GM21528 (cell line): ENCODE data around the gene DBF4.
"Not testable (repeated sequence)": the region's sequence is repeated elsewhere in the genome, so short reads cannot be mapped to it uniquely, and the experiment has no call there.

Experiments used
- ATAC-seq: cut with Tn5 transposase; IDR thresholded peaks from one replicate; pipeline ENCODE4 v1.9.1; 2021; ENCODE audit warnings: mild to moderate bottlenecking, moderate library complexity; ENCODE audit not compliant: unreplicated experiment, low FRiP score

DBF4 gene

DNA sequence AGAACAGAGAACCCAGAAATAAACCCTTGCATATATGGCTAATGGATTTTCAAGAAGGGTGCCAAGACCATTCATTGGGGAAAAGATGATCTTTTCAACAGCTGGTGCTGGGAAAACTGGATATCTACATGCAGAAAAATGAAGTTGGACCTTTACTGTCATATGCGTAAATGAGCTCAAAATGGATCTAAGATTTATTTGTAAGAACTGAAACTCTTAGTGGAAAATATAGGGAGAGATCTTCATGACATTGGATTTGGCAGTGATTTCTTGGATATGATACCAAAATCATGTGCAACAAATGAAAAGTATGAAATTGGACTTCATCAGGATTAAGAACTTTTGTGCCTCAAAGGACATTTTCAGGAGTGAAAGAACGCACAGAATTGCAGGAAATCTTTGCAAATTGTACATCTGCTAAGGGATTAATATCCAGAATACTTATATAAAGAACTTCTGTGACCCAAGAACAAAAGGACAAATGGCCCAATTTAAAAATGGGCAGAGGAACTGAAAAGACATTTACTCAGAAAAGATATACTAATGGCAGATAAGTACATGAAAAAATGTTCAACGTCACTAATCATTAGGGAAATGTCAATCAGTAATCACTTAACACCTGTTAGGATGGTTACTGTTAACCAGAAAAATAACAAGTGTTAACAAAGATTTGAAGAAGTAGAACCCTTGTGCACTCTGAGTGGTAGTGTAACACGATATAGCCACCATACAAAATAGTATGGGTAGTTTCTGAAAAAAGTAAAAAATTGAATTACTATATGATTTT, 6.1 kb downstream of the DBF4 start:
- no peak for ATAC-seq

DNA sequence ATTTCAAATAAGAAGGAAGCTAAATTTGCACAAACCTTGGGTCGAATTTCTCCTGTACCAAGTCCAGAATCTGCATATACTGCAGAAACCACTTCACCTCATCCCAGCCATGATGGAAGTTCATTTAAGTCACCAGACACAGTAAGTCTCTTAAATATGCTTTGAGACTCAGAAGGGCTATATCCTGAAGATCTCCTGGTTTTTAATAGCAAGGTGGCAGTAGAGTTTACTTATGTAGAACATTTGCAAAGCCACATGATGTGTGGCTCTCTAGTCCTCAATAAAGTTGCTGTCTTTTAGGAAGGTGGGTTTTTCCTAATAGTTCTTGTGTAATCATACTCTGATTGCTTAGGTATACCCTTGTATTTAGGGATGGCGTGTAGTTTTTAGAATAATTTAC, 8.7 kb downstream of the DBF4 start:
- no peak for ATAC-seq

DNA sequence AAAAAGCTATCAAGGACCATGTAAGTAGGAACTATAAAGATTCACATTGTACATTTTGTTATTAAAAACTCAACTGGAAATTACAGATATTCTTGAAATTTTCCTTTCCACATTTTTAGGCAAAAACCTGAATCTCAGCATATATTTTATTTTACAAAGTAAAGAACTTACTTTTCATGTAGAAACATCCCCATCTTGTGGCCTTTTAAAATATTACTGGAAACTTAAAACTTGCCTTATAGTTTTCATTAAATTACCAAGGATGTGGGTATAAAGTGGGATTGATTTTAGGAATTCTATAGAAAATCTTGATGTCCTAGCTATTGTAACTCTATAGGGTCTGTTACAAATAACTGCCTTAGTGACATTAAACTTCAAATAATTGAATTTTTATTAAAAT, 10.6 kb downstream of the DBF4 start:
- no peak for ATAC-seq

DNA sequence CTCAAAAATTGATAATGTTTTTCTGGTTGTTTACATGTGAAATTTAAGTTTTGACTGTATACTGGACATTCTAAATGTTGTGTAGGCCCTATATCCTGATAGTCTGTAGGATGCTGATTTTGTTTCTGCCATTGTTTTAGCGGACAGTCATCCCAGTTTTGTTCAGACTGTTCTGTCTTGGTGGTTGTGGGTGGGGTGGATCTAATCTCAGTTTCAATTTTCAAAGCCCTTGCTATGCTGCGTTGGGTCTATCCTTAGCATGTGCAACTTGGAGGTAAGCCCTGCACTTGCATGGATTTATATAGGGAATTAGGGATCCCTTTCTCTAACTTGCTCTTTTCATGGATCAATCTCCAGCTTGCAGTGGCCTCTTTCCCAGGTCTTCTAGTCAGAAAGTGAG, 19.1 kb downstream of the DBF4 start:
- ATAC-seq = no peak

DNA sequence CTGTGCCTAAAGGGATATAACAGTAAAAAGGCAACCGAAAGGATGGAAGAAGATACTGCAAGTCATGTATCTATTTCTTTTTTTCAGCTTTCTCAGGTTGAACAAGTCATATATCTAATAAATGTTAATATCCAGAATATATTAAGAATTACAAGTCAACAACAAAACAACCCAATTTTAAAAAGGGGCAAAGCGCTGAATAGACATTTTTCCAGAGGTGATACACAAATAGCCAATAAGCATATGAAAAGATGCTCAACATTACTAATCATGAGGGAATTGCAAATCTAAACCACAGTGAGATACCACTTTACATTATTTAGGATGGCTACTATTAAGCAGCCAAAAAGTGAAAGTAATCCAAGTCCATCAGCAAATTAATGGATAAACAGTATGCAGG, 23.0 kb downstream of the DBF4 start:
- no peak for ATAC-seq

DNA sequence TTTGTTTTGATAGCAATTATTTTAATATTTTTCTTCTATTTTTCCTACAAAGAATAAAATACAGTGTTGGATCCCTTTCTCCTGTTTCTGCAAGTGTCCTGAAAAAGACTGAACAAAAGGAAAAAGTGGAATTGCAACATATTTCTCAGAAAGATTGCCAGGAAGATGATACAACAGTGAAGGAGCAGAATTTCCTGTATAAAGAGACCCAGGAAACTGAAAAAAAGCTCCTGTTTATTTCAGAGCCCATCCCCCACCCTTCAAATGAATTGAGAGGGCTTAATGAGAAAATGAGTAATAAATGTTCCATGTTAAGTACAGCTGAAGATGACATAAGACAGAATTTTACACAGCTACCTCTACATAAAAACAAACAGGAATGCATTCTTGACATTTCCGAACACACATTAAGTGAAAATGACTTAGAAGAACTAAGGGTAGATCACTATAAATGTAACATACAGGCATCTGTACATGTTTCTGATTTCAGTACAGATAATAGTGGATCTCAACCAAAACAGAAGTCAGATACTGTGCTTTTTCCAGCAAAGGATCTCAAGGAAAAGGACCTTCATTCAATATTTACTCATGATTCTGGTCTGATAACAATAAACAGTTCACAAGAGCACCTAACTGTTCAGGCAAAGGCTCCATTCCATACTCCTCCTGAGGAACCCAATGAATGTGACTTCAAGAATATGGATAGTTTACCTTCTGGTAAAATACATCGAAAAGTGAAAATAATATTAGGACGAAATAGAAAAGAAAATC, 31.0 kb downstream of the DBF4 start:
- ATAC-seq = not testable (repeated sequence)

DNA sequence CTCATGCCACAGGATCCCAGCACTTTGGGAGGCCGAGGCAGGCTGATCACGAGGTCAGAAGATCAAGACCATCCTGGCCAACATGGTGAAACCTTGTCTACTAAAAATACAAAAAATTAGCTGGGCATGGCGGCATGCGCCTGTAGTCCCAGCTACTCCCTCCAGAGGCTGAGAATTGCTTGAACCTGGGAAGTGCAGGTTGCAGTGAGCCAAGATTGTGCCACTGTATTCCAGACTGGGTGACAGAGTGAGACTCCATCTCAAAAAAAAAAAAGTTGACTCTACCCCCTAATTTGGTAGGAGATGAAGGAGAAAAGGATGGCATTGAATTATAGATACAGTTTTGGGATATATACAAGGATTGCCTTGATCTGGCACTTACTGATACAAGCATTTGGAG, 32.5 kb downstream of the DBF4 start:
- ATAC-seq = not testable (repeated sequence)

DNA sequence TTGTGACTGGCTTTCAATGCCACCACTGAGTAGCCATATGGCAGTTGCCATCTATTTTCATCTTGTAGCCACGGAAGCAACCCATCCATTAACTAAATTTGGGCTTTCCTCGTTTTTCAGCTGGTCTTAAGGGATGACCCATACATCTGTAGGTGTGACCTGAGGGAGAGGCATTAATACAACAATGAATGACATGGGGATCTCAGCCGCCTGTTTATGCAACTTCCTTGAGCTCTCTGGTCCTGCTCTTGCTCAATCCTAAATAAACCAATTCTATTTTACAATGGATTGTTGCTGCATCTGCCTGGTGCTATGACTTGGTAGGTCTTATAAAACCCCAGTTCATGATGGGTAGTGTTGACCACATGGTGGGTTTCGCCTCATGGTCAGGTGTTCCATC, 35.8 kb downstream of the DBF4 start:
- no peak for ATAC-seq

DNA sequence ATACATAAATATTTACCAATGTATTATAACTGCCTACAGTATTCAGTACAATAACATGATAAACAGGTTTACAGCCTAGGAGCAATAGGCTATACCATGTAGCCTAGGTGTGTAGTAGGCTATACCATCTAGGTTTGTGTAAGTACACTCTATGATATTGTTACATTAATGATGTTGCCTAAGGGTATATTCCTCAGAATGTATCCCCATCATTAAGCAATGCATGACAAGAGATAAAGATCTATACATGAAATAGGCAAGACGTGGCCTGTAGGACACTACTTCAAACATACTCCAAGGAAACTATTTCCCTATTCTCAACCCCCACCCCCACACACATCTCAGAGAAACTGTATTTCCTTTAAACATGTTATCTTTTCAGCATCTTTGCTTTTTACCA, 42.4 kb downstream of the DBF4 start:
- ATAC-seq = no peak

DNA sequence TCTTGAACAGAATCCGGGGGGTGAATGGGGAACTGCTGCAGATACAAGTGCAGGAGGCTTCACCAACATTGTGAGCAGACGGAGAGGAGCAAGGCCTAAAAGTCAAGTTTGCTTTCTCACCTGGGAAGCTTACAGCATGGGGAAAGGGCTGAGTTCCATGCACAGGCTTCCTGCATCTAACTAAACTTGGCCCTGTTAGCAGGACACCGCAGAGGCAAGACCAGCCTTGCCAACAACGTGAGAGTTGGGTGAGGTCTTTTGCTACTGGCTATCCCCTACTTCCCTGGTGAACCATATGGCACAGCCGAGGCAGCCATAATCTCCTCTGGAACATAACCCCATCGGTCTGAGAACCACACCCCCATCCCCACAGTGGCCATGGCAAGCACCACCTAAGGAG, 43.6 kb downstream of the DBF4 start:
- ATAC-seq = no peak

DNA sequence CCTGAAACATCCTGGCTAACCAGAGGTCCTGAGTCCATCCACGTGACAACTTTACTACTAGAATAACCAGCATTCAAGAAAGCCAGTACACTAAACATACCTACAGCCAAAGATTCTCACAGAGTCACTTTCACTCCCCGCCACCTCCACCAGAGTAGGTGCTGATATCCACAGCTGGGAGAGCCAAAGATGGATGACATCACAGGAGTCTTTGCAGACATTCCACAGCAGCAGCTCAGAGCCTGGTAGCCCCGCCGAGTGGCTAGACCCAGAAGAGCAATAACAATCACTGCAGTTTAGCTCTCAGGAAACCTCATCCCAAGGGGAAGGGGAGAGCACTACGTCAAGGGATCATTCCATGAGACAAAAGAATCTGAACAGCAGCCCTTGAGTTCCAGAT, 44.3 kb downstream of the DBF4 start:
- no peak for ATAC-seq

DNA sequence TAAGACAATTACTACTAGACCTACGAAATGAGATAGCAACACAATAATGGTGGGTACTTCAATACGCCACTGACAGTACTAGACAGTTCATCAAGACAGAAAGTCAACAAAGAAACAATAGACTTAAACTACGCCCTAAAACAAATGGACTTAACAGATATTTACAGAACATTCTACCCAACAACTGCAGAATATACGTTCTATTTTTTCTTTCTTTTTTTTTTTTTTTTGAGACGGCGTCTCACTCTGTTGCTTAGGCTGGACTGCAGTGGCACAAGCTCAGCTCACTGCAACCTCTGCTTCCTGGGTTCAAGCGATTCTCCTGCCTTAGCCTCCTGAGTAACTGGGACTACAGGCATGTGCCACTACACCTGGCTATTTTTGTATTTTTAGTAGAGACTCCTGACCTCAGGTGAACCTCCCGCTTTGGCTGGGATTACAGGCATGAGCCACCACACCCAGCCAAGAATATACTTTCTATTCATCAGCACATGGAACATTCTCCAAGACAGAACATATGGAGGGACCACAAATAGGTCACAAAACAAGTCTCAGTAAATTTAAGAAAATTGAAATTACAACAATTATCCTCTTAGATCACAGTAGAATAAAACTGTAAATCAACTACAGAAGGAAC, 46.6 kb downstream of the DBF4 start:
- ATAC-seq = not testable (repeated sequence)

DNA sequence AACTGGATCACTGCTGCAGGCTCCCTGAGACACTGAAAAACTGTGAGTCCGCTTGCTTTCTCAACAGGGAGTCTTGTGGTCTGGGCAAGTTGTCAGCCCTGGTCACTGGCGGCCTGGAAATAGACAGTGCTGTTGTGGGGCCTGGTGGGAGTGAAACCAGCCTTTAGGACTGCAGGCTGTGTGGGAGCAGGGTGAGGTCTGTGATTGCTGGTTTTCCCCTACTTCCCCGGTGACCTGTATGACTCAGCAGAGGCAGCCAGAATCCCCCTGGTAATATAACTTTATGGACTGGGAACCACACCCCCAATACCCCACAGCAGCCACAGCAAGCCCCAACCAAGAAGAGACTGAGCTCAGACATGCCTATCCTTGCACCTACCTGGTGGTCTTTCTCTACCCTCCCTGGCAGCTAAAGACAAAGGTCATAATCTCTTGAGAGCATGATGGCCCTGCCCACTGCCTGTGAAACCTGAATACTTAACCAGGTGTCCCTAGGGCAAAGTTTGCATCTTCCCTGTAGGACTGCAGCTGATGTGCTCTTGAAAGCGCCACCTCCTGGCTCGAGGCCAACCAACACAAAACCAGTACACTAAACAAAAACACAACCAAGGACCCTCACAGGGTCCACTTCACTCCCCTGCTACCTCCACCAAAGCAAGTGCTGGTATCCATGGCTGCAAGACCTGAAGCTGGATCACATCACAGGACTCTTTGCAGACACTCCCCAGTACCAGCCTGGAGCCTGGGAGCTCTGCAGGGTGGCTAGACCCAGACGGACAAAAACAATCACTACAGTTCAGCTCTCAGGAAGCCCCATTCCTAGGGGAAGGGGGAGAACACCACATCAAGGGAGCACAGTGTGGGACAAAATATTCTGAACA, 50.5 kb downstream of the DBF4 start:
- peak; percentile 97 for ATAC-seq

DNA sequence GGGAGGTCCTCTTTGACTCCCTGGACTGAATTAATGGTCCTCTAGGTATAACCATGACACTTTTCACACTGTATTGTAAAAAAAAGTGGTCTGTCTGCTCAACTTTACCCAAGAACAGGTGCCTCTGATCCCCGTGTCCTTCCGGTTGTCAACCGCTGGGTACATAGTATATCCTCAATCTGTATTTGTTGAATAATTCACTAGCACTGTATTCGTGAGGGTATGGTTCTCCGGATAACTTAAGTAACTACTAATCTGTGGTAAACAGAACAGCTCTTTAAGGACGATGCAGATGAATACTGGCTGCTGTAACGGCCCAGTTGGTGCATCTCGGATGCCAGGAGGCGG, 57.3 kb downstream of the DBF4 start:
- ATAC-seq = peak; percentile 19

DNA sequence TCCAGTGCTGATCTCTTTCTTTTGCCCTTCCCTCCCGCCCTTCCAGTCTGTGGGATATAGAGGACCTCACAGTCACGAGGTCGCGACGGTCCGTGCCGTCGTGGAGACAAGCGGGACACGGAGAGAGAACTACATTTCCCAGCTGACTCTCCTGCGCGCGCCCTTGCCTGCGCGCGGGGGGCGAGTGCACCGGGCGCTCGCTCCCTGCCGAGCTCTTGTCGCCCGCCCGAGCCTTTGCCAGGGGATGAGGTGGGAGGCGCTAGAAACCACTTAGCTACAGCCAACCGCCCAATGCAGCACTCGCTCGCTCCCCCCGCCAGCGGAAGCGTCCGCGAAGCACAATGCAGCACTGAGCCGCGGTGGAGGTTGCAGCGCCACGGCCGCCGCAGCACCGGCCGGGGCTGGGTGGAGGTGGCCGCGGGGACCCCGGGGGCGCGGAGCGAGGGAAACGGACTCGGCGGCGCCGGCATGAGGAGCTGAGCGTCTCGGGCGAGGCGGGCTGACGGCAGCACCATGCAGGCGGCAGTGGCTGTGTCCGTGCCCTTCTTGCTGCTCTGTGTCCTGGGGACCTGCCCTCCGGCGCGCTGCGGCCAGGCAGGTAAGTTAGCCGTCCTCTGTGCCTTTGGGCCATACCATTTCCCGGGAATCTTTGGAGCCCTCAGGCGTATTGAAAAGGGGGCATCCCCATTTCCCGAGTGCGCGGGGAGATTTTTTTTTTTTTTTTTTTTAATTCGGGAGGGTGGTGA, 57.8 kb downstream of the DBF4 start, which contains the start of gene ADAM22:
Gene ADAM22, plus strand, starts transcription at position 299 of the 746 bp plus-strand sequence. Its CDS starts 215 bp downstream, at position 514.
- peak; percentile 97 for ATAC-seq

DNA sequence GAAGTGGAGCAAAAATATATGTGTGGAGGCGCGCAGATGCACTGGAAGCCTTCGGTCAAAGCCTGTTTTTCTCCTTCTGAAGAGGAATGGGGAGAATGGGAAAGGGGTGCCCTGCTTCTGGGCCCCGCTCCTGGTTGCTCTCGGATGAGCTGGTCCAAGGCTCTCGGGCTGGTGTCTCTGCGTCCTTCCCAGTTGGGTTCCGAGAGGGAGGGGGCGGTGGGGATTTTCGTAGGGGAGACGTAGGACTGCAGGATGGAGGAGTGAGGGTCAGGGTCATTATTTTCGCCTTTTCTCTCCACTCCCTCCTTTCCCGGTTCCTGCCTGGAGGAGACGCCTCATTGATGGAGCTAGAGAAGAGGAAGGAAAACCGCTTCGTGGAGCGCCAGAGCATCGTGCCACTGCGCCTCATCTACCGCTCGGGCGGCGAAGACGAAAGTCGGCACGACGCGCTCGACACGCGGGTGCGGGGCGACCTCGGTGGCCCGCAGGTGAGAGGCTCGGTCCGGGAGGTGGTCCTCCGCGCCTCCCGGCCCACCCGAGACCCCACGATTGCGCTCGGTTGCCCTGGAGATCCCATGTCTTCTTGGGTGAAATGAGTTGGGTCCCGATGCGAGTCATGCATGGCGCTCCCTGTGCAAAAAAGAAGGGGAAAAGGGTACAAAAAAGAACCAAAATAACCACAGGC, 58.5 kb downstream of the DBF4 start:
- peak; percentile 14 for ATAC-seq

DNA sequence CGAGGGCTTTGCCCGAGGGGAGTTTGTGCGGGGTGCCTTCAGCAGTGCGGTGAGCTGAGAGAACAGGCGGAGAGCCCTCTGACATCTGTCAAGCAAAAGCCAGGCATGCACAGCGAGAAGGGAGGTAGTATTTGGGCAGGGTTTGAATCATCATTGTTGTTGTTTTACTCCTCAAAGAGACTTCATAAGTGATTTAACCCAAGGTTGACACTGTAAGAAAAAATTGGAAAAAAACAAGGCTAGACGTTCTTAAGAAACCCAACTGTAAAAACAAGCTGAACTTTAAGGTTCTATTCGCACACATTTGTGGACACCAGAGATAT, 59.1 kb downstream of the DBF4 start:
- no peak for ATAC-seq

DNA sequence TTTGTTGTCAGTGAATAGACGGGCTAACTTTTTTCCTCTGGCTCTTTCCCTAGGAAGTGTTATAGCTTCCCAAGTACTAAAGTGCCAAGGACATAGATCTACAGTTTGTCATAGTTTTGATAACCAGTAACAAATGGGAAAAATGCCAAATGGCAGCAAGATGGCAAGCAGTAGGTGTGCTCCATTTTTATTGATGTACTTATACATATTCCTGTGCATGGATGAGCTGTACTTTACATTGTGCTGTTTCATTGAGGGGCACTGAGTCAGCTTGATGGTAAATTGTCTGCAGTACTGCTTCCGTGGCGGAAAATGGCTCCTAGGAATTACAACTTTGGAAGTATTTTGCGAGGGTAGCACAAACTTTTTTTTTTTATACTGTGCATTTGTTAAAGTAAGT, 64.8 kb downstream of the DBF4 start:
- no peak for ATAC-seq

DNA sequence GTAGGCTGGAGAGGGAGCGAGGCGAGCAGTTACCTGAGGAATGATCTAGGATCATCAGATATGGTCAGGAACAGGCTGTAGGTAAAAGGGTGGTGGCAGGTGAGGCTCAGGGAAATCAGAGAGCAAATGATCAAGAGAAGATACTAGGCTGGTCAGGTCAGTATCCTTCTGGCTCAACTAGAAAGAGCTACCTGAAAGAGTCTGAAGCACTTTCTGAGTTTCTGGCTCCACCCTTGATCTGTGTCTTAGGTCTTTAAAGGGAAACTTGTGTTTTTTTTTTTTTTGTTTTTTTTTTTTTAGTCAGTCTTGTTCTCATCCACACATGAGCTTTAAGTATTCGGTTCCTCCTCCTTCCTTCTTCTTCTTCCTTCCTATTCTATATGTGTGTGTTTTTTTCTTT, 68.3 kb downstream of the DBF4 start:
- ATAC-seq = no peak
